SK-N-SH treated with all-trans-retinoic acid at 6 μM for 48 hours (cell line): Measurements from ENCODE around the gene PHYHD1.

ENCODE experiments used
- ATAC-seq: fragments of 200-7000 bp; cut with Tn5 transposase; 3 replicates; pipeline ENCODE4 v1.9.1; 2020; ENCODE audit warnings: mild to moderate bottlenecking, moderate library complexity
- ARNTL ChIP-seq: fragments of 450-650 bp; formaldehyde crosslinking; IDR thresholded peaks from 2 replicates; pipeline ENCODE4 v1.5.0; 2020; ENCODE audit warnings: low read depth, mild to moderate bottlenecking, moderate library complexity, borderline replicate concordance
- ESRRG ChIP-seq: fragments of 250-450 bp; sonication (Bioruptor Pico); IDR thresholded peaks from 2 replicates; pipeline ENCODE4 v1.6.1; 2021; ENCODE audit warnings: mild to moderate bottlenecking
- GLIS3 ChIP-seq: fragments of 250-450 bp; sonication (Bioruptor Pico); IDR thresholded peaks from 2 replicates; pipeline ENCODE4 v1.5.0; 2020; ENCODE audit warnings: mild to moderate bottlenecking, moderate library complexity
- ISL1 ChIP-seq: fragments of 250-450 bp; sonication (Bioruptor Pico); IDR thresholded peaks from 2 replicates; pipeline ENCODE4 v2.1.2; 2022; ENCODE audit warnings: mild to moderate bottlenecking, moderate library complexity
- OSR1 ChIP-seq: fragments of 250-450 bp; sonication (Bioruptor Pico); IDR thresholded peaks from 2 replicates; pipeline ENCODE4 v1.8.0; 2022; ENCODE audit warnings: moderate library complexity, mild to moderate bottlenecking, inconsistent platforms
- PPARA ChIP-seq: fragments of 250-450 bp; sonication (Bioruptor Pico); IDR thresholded peaks from 2 replicates; pipeline ENCODE4 v1.5.0; 2020; ENCODE audit warnings: mild to moderate bottlenecking, borderline replicate concordance
- RARB ChIP-seq: fragments of 250-450 bp; sonication (Bioruptor Pico); IDR thresholded peaks from 2 replicates; pipeline ENCODE4 v1.8.0; 2021; ENCODE audit warnings: mild to moderate bottlenecking, moderate library complexity
- SNAI2 ChIP-seq: fragments of 250-450 bp; sonication (Bioruptor Pico); IDR thresholded peaks from 2 replicates; pipeline ENCODE4 v1.5.0; 2020; ENCODE audit warnings: mild to moderate bottlenecking, moderate library complexity
- TCF4 ChIP-seq: fragments of 250-450 bp; sonication (Bioruptor Pico); IDR thresholded peaks from 2 replicates; pipeline ENCODE4 v1.8.0; 2021; ENCODE audit warnings: mild to moderate bottlenecking, moderate library complexity, borderline replicate concordance
- TOX ChIP-seq: fragments of 250-450 bp; sonication (Bioruptor Pico); IDR thresholded peaks from 2 replicates; pipeline ENCODE4 v1.8.0; 2021; ENCODE audit warnings: mild to moderate bottlenecking, moderate library complexity, borderline replicate concordance
- ZC3H10 ChIP-seq: fragments of 250-450 bp; sonication (Bioruptor Pico); IDR thresholded peaks from 2 replicates; pipeline ENCODE4 v1.5.1; 2021; ENCODE audit warnings: mild to moderate bottlenecking, moderate library complexity
- ZFP3 ChIP-seq: fragments of 250-450 bp; sonication (Bioruptor Pico); IDR thresholded peaks from 2 replicates; pipeline ENCODE4 v1.5.0; 2020; ENCODE audit warnings: mild to moderate bottlenecking, moderate library complexity
- ZFP30 ChIP-seq: fragments of 450-650 bp; formaldehyde crosslinking; IDR thresholded peaks from 2 replicates; pipeline ENCODE4 v1.5.0; 2022; ENCODE audit warnings: mild to moderate bottlenecking, moderate library complexity
- ZNF565 ChIP-seq: fragments of 450-650 bp; formaldehyde crosslinking; conservative IDR thresholded peaks from 2 replicates; pipeline ENCODE4 v1.5.0; 2020; ENCODE audit warnings: low read depth, mild to moderate bottlenecking, moderate library complexity
- ZNF8 ChIP-seq: fragments of 450-650 bp; formaldehyde crosslinking; IDR thresholded peaks from 2 replicates; pipeline ENCODE4 v1.5.0; 2020; ENCODE audit warnings: mild to moderate bottlenecking, moderate library complexity
- TF ChIP-seq, protein P1 (sequence below): fragments of 250-450 bp; sonication (Bioruptor Pico); IDR thresholded peaks from 2 replicates; pipeline ENCODE4 v1.5.0; 2020; ENCODE audit warnings: mild to moderate bottlenecking, moderate library complexity
- TF ChIP-seq, protein P2 (sequence below): fragments of 250-450 bp; sonication (Bioruptor Pico); IDR thresholded peaks from 2 replicates; pipeline ENCODE4 v1.5.1; 2020; ENCODE audit warnings: low read depth, mild to moderate bottlenecking, moderate library complexity
- TF ChIP-seq, protein P3 (sequence below): fragments of 250-450 bp; sonication (Bioruptor Pico); IDR thresholded peaks from 2 replicates; pipeline ENCODE4 v1.8.0; 2020; ENCODE audit warnings: mild to moderate bottlenecking, moderate library complexity, borderline replicate concordance
- TF ChIP-seq, protein P4 (sequence below): fragments of 250-450 bp; sonication (Bioruptor Pico); IDR thresholded peaks from 2 replicates; pipeline ENCODE4 v1.5.1; 2021; ENCODE audit warnings: mild to moderate bottlenecking, moderate library complexity

PHYHD1 gene

DNA sequence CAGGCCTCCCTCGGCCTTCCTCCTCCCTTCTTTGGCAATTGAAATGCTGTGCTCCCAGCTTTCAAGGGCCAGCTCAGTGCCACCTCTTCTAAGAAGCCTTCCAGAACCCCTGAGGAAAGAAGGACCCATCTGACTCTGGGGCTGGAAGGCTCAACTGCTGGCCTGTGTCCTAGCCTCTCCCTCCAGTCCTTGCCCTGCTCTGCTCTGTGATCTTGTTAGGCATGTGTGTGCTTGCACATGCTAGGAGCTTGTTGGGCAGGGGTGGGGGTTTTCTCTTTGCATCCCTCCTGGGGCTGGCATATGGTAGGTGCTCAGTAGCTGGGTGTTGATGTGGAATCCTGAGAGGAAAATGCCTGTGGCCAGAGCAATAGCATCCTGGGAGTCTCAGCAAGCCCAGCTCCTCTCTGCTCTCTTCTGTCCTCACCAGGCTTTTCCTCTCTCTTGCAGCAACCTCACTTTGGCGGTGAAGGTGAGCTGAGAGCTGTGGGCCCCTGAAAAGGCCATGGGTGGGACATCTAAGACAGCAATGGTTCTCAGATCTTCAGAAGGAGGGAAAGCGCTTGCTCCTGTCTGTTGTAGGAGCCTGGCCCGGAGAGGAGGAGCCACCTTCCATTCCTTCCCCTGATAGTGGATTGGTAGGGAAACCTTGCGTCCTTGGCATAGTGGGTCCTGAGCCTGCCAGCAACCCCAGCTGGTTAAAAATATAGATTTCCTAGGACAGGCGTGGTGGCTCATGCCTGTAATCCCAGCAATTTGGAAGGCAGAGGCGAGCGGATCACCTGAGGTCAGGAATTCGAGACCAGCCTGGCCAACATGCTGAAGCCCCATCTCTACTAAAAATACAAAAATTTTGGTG lies 16.8 kb downstream of the PHYHD1 start:
- no peak for ATAC-seq
- TF ChIP-seq ZFP3 (CRISPR knock-in tag) (no peak), RARB (CRISPR knock-in tag) (no peak), ZNF8 (CRISPR knock-in tag) (no peak), GLIS3 (CRISPR knock-in tag) (no peak), TOX (CRISPR knock-in tag) (no peak), SNAI2 (CRISPR knock-in tag) (no peak), ZFP30 (CRISPR knock-in tag) (no peak), ARNTL (CRISPR knock-in tag) (no peak), ESRRG (CRISPR knock-in tag) (no peak), ISL1 (CRISPR knock-in tag) (no peak), PPARA (CRISPR knock-in tag) (no peak), ZC3H10 (no peak)
- TF ChIP-seq, protein P1, sequence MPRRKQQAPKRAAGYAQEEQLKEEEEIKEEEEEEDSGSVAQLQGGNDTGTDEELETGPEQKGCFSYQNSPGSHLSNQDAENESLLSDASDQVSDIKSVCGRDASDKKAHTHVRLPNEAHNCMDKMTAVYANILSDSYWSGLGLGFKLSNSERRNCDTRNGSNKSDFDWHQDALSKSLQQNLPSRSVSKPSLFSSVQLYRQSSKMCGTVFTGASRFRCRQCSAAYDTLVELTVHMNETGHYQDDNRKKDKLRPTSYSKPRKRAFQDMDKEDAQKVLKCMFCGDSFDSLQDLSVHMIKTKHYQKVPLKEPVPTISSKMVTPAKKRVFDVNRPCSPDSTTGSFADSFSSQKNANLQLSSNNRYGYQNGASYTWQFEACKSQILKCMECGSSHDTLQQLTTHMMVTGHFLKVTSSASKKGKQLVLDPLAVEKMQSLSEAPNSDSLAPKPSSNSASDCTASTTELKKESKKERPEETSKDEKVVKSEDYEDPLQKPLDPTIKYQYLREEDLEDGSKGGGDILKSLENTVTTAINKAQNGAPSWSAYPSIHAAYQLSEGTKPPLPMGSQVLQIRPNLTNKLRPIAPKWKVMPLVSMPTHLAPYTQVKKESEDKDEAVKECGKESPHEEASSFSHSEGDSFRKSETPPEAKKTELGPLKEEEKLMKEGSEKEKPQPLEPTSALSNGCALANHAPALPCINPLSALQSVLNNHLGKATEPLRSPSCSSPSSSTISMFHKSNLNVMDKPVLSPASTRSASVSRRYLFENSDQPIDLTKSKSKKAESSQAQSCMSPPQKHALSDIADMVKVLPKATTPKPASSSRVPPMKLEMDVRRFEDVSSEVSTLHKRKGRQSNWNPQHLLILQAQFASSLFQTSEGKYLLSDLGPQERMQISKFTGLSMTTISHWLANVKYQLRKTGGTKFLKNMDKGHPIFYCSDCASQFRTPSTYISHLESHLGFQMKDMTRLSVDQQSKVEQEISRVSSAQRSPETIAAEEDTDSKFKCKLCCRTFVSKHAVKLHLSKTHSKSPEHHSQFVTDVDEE (CRISPR knock-in tag): no peak
- TF ChIP-seq, protein P2, sequence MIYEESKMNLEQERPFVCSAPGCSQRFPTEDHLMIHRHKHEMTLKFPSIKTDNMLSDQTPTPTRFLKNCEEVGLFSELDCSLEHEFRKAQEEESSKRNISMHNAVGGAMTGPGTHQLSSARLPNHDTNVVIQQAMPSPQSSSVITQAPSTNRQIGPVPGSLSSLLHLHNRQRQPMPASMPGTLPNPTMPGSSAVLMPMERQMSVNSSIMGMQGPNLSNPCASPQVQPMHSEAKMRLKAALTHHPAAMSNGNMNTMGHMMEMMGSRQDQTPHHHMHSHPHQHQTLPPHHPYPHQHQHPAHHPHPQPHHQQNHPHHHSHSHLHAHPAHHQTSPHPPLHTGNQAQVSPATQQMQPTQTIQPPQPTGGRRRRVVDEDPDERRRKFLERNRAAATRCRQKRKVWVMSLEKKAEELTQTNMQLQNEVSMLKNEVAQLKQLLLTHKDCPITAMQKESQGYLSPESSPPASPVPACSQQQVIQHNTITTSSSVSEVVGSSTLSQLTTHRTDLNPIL (CRISPR knock-in tag): no peak

DNA sequence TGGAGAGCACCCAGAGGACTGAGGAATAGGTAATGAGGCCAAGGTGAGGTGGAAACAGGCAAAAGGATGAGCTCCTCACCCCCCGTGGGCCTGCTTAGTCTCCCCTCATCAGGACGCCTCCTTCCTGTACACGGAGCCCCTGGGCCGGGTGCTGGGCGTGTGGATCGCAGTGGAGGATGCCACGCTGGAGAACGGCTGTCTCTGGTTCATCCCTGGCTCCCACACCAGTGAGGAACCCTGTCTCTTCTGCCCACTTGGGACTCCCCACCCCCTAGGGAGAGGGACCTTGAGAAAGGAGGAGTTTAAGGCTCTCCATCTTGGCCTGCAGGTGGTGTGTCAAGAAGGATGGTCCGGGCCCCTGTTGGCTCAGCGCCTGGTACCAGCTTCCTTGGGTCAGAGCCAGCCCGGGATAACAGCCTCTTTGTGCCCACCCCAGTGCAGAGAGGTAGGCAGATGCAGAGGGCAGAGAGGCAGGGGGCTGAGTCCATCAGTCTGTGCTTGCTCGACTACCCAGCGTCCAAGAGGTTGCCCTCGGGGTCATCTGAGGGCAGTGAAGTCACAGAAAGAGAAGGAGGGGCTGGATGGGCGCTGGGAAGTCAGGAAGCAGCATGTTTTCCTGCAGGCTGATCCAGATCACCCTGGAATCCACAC lies 19.6 kb downstream of the PHYHD1 start:
- TF ChIP-seq, protein P3, sequence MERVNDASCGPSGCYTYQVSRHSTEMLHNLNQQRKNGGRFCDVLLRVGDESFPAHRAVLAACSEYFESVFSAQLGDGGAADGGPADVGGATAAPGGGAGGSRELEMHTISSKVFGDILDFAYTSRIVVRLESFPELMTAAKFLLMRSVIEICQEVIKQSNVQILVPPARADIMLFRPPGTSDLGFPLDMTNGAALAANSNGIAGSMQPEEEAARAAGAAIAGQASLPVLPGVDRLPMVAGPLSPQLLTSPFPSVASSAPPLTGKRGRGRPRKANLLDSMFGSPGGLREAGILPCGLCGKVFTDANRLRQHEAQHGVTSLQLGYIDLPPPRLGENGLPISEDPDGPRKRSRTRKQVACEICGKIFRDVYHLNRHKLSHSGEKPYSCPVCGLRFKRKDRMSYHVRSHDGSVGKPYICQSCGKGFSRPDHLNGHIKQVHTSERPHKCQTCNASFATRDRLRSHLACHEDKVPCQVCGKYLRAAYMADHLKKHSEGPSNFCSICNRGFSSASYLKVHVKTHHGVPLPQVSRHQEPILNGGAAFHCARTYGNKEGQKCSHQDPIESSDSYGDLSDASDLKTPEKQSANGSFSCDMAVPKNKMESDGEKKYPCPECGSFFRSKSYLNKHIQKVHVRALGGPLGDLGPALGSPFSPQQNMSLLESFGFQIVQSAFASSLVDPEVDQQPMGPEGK (CRISPR knock-in tag): no peak
- no peak for TF ChIP-seq TCF4 (CRISPR knock-in tag)
- TF ChIP-seq, protein P1 (CRISPR knock-in tag): no peak
- TF ChIP-seq, all 23 proteins: peak for 0
- peak; percentile 66 for ATAC-seq

DNA sequence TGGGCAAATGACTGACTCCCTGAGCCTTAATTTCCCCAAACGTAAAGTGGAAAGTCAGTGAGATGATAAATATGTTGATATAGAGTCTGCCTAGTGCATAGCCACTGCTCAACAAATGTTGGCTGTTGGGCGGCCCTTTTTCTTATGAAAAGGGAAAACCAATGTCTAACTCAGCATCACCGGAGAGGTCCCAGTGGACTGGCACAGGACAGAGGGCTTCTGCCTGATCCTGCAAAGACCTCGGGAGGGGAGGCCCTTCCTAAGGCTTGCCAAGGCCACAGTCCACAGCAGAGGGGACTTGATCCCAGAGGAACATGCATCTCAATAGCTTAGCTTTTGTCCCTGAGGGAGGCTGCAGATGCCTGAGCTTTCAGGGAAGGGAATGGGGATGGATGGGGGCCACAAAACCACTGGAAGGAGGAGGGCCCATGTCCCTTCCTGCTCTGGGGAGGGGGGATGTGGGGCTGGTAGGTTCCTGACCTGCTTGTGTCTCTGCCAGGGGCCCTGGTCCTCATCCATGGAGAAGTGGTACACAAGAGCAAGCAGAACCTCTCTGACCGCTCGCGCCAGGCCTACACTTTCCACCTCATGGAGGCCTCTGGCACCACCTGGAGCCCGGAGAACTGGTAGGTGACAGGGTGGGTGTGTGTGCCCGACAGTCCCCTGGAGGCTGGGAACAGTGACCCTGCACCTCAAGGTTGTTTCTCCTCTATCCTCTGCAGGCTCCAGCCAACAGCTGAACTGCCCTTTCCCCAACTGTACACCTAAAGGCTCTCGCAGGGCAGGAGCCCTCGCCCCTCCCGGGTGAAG lies 20.4 kb downstream of the PHYHD1 start:
- TF ChIP-seq ZNF565 (CRISPR knock-in tag): no peak
- TF ChIP-seq ZFP3 (CRISPR knock-in tag): no peak
- no peak for TF ChIP-seq ARNTL (CRISPR knock-in tag)
- TF ChIP-seq TCF4 (CRISPR knock-in tag): no peak
- no peak for TF ChIP-seq OSR1 (CRISPR knock-in tag)
- TF ChIP-seq, protein P4, sequence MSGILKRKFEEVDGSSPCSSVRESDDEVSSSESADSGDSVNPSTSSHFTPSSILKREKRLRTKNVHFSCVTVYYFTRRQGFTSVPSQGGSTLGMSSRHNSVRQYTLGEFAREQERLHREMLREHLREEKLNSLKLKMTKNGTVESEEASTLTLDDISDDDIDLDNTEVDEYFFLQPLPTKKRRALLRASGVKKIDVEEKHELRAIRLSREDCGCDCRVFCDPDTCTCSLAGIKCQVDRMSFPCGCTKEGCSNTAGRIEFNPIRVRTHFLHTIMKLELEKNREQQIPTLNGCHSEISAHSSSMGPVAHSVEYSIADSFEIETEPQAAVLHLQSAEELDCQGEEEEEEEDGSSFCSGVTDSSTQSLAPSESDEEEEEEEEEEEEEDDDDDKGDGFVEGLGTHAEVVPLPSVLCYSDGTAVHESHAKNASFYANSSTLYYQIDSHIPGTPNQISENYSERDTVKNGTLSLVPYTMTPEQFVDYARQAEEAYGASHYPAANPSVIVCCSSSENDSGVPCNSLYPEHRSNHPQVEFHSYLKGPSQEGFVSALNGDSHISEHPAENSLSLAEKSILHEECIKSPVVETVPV (CRISPR knock-in tag): no peak
- TF ChIP-seq SNAI2 (CRISPR knock-in tag): no peak
- TF ChIP-seq TOX (CRISPR knock-in tag): no peak
- TF ChIP-seq RARB (CRISPR knock-in tag): no peak
- no peak for TF ChIP-seq ESRRG (CRISPR knock-in tag)
- TF ChIP-seq, all 23 proteins: peak for 0
- peak; percentile 12; the same call in 2 of the 3 replicates for ATAC-seq
